Measurements from ENCODE around the gene LTA. TPM values are rescaled to one million over a fixed set of nuclear protein-coding genes. Genes with fewer than 3 reads are reported as not detected.
A peak's percentile ranks its signal among the peaks of the same experiment; 100 is the strongest.

LTA gene
- total RNA-seq, 1 donor from 2014 or later: not detected

DNA sequence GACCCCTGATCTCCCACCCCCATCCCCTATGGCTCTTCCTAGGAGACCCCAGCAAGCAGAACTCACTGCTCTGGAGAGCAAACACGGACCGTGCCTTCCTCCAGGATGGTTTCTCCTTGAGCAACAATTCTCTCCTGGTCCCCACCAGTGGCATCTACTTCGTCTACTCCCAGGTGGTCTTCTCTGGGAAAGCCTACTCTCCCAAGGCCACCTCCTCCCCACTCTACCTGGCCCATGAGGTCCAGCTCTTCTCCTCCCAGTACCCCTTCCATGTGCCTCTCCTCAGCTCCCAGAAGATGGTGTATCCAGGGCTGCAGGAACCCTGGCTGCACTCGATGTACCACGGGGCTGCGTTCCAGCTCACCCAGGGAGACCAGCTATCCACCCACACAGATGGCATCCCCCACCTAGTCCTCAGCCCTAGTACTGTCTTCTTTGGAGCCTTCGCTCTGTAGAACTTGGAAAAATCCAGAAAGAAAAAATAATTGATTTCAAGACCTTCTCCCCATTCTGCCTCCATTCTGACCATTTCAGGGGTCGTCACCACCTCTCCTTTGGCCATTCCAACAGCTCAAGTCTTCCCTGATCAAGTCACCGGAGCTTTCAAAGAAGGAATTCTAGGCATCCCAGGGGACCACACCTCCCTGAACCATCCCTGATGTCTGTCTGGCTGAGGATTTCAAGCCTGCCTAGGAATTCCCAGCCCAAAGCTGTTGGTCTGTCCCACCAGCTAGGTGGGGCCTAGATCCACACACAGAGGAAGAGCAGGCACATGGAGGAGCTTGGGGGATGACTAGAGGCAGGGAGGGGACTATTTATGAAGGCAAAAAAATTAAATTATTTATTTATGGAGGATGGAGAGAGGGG is 1.4 kb downstream of the LTA start:
- no peak for DNase-seq

DNA sequence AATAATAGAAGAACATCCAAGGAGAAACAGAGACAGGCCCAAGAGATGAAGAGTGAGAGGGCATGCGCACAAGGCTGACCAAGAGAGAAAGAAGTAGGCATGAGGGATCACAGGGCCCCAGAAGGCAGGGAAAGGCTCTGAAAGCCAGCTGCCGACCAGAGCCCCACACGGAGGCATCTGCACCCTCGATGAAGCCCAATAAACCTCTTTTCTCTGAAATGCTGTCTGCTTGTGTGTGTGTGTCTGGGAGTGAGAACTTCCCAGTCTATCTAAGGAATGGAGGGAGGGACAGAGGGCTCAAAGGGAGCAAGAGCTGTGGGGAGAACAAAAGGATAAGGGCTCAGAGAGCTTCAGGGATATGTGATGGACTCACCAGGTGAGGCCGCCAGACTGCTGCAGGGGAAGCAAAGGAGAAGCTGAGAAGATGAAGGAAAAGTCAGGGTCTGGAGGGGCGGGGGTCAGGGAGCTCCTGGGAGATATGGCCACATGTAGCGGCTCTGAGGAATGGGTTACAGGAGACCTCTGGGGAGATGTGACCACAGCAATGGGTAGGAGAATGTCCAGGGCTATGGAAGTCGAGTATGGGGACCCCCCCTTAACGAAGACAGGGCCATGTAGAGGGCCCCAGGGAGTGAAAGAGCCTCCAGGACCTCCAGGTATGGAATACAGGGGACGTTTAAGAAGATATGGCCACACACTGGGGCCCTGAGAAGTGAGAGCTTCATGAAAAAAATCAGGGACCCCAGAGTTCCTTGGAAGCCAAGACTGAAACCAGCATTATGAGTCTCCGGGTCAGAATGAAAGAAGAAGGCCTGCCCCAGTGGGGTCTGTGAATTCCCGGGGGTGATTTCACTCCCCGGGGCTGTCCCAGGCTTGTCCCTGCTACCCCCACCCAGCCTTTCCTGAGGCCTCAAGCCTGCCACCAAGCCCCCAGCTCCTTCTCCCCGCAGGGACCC is 2.3 kb downstream of the LTA start:
- no peak for DNase-seq

DNA sequence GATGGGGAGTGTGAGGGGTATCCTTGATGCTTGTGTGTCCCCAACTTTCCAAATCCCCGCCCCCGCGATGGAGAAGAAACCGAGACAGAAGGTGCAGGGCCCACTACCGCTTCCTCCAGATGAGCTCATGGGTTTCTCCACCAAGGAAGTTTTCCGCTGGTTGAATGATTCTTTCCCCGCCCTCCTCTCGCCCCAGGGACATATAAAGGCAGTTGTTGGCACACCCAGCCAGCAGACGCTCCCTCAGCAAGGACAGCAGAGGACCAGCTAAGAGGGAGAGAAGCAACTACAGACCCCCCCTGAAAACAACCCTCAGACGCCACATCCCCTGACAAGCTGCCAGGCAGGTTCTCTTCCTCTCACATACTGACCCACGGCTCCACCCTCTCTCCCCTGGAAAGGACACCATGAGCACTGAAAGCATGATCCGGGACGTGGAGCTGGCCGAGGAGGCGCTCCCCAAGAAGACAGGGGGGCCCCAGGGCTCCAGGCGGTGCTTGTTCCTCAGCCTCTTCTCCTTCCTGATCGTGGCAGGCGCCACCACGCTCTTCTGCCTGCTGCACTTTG is 3.3 kb downstream of the LTA start, which contains the start of gene TNF:
Gene TNF, plus strand, starts transcription at position 231 of the 567 bp plus-strand sequence. Its CDS starts 177 bp downstream, at position 408.
- no peak for DNase-seq

DNA sequence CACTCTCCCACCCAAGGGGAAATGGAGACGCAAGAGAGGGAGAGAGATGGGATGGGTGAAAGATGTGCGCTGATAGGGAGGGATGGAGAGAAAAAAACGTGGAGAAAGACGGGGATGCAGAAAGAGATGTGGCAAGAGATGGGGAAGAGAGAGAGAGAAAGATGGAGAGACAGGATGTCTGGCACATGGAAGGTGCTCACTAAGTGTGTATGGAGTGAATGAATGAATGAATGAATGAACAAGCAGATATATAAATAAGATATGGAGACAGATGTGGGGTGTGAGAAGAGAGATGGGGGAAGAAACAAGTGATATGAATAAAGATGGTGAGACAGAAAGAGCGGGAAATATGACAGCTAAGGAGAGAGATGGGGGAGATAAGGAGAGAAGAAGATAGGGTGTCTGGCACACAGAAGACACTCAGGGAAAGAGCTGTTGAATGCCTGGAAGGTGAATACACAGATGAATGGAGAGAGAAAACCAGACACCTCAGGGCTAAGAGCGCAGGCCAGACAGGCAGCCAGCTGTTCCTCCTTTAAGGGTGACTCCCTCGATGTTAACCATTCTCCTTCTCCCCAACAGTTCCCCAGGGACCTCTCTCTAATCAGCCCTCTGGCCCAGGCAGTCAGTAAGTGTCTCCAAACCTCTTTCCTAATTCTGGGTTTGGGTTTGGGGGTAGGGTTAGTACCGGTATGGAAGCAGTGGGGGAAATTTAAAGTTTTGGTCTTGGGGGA is 4.0 kb downstream of the LTA start:
- DNase-seq: no peak

DNA sequence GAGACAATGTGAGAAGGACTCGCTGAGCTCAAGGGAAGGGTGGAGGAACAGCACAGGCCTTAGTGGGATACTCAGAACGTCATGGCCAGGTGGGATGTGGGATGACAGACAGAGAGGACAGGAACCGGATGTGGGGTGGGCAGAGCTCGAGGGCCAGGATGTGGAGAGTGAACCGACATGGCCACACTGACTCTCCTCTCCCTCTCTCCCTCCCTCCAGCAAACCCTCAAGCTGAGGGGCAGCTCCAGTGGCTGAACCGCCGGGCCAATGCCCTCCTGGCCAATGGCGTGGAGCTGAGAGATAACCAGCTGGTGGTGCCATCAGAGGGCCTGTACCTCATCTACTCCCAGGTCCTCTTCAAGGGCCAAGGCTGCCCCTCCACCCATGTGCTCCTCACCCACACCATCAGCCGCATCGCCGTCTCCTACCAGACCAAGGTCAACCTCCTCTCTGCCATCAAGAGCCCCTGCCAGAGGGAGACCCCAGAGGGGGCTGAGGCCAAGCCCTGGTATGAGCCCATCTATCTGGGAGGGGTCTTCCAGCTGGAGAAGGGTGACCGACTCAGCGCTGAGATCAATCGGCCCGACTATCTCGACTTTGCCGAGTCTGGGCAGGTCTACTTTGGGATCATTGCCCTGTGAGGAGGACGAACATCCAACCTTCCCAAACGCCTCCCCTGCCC is 4.9 kb downstream of the LTA start:
- DNase-seq: no peak

DNA sequence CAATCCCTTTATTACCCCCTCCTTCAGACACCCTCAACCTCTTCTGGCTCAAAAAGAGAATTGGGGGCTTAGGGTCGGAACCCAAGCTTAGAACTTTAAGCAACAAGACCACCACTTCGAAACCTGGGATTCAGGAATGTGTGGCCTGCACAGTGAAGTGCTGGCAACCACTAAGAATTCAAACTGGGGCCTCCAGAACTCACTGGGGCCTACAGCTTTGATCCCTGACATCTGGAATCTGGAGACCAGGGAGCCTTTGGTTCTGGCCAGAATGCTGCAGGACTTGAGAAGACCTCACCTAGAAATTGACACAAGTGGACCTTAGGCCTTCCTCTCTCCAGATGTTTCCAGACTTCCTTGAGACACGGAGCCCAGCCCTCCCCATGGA is 5.5 kb downstream of the LTA start:
- DNase-seq: no peak

DNA sequence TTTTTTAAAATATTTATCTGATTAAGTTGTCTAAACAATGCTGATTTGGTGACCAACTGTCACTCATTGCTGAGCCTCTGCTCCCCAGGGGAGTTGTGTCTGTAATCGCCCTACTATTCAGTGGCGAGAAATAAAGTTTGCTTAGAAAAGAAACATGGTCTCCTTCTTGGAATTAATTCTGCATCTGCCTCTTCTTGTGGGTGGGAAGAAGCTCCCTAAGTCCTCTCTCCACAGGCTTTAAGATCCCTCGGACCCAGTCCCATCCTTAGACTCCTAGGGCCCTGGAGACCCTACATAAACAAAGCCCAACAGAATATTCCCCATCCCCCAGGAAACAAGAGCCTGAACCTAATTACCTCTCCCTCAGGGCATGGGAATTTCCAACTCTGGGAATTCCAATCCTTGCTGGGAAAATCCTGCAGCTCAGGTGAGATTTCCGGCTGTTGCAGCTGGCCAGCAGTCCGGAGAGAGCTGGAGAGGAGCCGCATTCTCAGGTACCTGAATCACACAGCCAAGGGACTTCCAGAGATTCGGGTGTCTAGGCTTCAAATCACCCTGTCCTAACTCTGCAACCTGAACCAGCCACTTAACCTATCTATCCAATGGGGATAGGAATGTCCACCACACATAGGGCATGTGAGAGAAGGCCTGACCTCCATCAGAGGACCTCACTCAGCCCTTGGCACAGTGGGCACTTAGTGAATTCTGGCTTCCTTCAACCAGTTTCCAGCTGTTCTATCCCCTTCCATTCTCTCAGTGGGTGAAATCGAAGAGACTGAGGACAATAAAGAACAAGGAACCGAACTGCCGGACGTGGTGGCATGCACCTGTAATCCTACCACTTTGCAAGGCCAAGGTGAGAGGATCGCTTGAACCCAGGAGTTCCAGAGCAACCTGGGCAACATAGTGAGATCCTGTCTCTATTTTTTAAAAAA is 6.4 kb downstream of the LTA start:
- peak; percentile 22 for DNase-seq

DNA sequence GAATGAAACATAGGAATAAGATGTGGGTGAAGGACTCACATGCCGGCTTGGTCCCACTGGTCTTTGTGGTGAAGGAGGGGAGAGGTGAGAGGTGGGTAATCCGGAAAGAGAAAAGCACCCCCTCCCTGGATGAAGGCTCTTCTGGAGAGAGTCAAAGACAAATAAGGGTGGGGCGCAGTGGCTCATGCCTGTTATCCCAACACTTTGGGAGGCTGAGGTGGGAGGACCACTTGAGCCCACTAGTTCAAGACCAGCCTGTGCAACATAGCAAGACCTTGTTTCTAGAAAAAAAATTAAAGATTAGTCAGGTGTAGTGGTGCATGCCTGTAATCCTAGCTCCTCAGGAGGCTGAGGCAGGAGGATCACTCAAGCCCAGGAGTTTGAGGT is 7.0 kb downstream of the LTA start:
- DNase-seq: no peak

DNA sequence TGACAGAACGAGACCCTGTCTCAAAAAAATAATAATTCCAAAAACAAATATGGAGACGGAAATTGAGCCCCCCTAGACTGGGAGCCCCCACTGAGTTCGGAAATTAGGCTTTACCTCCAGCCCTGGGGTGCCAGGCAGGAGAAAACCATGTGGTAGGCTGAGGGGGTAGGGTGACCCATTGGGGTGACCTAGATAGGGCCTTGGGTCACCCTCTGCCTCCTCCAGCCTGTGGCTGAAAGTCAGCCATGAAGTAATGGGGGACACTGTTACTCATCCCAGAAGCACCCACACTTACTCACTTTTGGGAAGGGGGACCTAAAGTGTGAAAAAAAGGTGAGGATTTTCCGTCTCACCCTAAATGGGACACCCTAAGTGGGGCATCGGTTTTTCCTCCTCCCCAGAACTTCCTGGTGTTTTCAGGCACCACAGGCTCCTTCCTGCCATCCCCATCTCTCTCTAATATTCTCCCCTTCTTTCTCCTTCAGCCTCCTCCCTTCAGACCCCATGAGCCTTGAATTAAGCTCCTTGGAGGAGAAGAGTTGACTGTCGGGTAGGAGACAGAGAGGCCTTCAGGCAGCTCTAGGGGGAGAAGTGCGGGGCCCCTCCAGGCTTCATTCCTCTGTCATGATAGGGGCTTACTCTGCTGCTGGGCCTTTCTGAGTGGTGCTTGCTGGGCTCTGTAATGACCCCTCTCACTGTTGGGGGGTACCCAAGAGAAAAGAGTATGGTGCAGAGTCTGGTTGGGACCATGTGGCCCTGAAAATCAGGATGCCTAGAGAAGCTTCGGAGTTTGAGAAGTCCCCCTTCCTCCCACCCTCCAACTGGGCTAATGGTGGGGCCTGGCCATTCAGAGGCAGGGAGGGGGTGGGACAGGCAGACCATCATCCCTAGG is 7.7 kb downstream of the LTA start:
- no peak for DNase-seq

DNA sequence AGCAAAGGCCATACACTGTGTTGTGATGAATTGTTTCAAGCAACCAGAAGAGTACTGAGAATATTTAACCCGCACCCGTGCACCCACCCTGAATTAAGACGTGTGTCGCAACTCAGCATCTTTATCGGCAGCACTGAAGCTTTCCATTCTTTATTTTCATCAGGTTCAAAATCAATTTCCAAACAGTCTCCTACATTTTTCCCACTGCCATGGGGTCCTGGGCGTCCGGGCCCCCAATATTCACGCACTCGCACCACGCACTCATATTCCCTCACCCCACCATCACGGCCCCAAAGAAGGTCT is 8.3 kb downstream of the LTA start:
- no peak for DNase-seq

DNA sequence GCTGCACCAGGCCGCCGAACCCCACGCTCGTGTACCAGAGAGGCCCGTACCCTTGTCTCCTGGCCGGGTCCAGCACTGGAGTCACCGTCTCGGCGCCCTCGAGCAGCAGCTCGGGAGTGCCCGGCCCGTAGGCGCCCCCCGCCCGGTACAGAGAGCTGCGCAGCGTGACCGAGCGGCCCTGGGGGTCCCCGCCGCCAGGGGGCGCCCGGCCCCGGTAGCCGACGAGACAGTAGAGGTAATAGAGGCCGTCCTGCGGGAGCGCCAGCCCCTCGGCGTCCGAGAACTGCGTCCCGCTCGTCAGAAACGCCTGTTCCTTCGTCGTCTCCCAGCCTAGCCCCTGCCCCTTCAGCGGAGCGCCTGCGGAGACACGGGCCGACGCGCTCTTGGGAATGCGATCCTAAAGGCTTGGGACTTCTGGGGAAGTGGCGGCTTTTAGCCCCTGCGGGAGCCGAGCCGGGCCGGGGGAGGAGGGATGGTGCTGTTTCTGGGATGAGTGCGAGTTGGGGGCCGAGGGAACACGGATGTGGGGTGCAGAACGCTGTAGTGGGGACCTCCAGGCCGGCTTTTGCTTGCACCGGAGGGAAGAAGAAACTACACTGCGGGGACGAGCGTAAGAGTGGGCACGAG is 8.8 kb downstream of the LTA start:
- DNase-seq: peak; percentile 91

DNA sequence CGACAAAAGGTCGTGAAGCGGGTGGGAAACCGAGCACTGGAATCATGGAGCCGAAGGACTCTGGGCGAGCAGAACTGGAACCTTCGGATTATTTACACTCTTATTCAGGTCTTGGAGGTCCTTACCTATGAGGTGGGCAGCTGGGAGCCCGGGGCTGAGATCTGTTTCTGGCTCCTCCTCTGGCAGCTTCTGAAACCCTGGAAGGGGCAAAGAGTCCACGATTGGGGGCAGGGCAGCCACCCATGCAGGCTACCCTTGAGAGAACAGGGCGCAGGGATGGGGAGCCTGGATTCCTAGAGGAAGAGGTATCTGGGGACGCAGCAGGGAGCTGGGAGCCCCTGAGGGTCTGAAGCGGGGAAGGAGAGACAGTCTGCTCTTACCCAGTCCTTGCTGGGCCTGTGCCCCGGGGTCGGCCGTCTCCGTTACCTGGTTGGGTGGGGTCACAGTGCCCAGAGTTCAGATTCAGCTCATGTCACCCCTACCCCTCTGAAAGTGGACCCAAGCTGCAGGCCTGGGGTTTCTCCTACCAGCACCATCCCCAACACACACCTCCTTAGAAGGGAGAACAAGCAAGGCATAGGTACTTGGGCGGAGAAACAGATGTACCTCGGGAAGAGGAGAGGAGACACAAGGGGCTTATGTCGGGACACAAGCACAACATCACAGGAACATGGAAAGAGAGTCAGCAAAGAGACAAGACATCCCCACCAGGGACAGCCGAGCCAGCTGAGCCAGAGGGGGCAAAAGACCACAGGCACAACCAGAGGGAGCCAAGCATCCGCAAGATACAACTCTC is 9.5 kb downstream of the LTA start:
- DNase-seq: peak; percentile 37

DNA sequence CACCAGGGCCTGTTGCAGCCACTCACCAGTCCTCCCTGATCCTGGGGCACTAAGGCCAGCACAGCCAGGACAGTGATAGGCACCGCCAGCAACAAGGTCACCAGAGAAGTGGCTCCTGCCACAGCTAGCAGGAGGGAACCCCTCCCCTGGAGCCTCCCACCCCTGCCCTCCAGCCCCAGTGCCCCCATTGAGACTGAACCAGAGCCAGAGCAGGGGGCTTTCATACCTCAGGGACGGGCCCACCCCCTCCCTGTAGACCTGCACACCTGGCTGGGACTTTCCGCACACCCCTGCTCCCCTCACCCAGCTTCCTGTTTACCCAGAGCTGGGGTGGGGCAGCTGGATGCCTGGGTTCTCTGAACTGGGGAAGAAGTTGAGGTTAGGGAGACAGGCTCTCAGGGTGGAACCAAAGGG is 10.1 kb downstream of the LTA start, which contains the start of gene LTB:
Gene LTB, minus strand, starts transcription at position 195 of the 414 bp plus-strand sequence. Its CDS starts 7 bp downstream, at position 188.
- no peak for DNase-seq

DNA sequence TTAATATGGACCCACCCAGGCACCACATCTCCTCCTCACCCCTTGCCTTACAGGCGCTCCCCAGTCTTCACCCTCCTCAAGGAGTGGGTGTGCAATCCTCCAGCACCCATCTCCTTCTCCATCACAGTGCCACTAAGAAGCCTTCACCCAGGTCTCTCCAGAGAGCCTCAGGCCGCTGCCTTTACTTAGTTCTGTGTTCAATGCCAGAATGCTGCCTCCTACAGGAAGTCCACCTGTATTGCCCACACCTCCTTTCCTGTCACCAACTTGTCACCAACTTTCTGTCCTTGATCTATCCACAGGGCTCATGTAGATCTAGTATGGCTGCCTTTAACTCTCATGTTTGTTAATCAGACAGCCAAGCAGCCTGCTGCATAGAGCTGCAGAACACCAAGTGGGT is 13.4 kb downstream of the LTA start:
- DNase-seq: peak; percentile 33

DNA sequence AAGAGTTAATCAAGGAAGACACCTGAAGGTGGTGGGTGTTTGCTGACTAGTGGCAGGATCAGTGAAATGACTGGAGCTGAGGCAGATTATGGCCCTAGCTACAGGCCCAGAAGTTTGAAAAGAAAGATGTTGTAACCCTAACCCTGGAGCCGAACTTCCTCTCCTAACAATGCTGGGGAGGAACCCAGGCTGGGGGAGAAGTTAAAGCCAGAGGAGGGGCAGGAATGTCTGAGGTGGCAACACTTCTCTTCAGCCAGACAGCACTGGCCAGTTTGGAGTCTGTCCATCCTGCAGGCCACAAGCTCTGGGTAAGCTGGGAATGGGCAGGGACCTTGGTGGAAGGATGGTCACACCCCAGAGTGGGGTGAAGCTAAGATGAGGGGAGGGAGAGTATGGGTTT is 13.9 kb downstream of the LTA start, which contains the start of gene LST1:
Gene LST1, plus strand, starts transcription at position 270 of the 400 bp plus-strand sequence. CDS start 1,023 bp downstream, outside the sequence.
- no peak for DNase-seq

DNA sequence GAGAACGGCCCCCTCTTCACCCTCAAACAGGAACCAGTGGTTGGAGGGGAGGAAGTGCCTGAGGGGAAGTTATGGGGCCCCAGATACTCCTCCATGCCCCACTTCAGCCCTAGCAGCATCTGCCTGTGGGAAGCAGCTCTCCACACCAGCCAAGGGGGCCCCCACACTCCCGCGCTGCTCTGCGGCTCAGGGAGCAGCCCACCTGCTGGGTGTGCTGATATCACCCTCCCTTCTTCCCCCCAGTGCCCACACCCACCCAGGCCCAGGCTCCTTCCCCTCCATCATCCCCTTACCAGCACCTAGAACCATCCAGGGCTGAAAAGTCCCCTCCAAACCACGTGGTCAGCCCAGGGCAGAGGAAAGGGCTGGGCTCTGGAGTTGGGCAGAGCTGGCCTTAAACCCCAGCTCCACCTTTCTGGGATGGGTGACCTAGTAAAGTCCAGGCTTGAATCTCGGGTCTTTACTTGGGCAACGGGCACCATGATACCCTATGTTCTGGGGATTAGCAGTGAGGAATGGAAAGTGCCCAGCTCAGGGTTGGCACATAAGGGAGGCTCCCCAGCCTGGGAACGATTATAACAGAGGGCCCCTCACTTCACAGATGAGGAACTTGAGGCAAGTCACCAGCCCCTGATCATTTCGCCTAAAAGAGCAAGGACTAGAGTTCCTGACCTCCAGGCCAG is 14.7 kb downstream of the LTA start:
- DNase-seq: no peak
